GM12892 (cell line): Measurements from ENCODE around the gene CELA3A.

ENCODE experiments used
- POLR2A ChIP-seq: IDR thresholded peaks from 2 replicates; pipeline ENCODE4 v1.6.1; 2011; ENCODE audit warnings: low read depth, low read length, control low read depth
- POLR2AphosphoS5 ChIP-seq: IDR thresholded peaks from 2 replicates; pipeline ENCODE4 v1.6.1; 2011; ENCODE audit warnings: low read depth, low read length, control low read depth
- TAF1 ChIP-seq: IDR thresholded peaks from 2 replicates; pipeline ENCODE4 v1.6.1; 2011; ENCODE audit warnings: low read depth, mild to moderate bottlenecking, control low read depth, low read length, borderline replicate concordance

GRCh38 chr1:21963477-21964217 is 37.8 kb upstream of the CELA3A start:
- TF ChIP-seq POLR2A (no peak), POLR2AphosphoS5 (no peak), TAF1 (no peak)
